Measurements from ENCODE around the gene TNFAIP3.

DNA sequence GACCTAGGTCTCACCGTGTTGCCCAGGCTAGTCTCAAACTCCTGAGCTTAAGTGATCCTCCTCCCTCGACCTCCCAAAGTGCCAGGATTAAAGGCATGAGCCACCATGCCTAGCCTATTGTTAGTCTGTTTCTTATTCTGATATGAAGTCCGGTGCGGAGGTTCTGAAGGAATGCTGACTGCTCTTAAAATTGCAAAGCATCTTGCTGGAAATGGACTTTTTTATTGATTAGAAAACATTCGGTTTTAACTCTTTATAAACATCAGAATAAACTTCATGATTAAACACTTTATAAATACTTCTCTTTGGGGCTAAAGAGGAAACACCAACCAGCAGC is 3.2 kb downstream of the TNFAIP3 start:
- TF ChIP-seq MXI1 (IDR thresholded peaks at IDR 0.05; ENCODE audit: borderline replicate concordance, low read depth, low read length) (no peak), CHD1 (IDR thresholded peaks at IDR 0.05; ENCODE audit: low read depth, low read length) (no peak), POLR2A (IDR thresholded peaks at IDR 0.05; ENCODE audit: low read depth, low read length) (no peak), SMC3 (IDR thresholded peaks at IDR 0.05; ENCODE audit: low read depth, low read length) (no peak), BHLHE40 (IDR thresholded peaks at IDR 0.05; ENCODE audit: low read depth, low read length) (no peak), CEBPB (IDR thresholded peaks at IDR 0.05; ENCODE audit: low read depth, low read length) (no peak), RAD21 (IDR thresholded peaks at IDR 0.05; ENCODE audit: low read length) (no peak), RCOR1 (IDR thresholded peaks at IDR 0.05; ENCODE audit: insufficient replicate concordance, low read length) (no peak)
- TF ChIP-seq, protein P1, sequence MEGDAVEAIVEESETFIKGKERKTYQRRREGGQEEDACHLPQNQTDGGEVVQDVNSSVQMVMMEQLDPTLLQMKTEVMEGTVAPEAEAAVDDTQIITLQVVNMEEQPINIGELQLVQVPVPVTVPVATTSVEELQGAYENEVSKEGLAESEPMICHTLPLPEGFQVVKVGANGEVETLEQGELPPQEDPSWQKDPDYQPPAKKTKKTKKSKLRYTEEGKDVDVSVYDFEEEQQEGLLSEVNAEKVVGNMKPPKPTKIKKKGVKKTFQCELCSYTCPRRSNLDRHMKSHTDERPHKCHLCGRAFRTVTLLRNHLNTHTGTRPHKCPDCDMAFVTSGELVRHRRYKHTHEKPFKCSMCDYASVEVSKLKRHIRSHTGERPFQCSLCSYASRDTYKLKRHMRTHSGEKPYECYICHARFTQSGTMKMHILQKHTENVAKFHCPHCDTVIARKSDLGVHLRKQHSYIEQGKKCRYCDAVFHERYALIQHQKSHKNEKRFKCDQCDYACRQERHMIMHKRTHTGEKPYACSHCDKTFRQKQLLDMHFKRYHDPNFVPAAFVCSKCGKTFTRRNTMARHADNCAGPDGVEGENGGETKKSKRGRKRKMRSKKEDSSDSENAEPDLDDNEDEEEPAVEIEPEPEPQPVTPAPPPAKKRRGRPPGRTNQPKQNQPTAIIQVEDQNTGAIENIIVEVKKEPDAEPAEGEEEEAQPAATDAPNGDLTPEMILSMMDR (conservative IDR thresholded peaks at IDR 0.05; ENCODE audit: low read depth, low read length), result no peak
- TF ChIP-seq, protein P2, sequence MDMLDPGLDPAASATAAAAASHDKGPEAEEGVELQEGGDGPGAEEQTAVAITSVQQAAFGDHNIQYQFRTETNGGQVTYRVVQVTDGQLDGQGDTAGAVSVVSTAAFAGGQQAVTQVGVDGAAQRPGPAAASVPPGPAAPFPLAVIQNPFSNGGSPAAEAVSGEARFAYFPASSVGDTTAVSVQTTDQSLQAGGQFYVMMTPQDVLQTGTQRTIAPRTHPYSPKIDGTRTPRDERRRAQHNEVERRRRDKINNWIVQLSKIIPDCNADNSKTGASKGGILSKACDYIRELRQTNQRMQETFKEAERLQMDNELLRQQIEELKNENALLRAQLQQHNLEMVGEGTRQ (IDR thresholded peaks at IDR 0.05; ENCODE audit: low read depth, low read length), result no peak
